Sigmoid colon (tissue), 7 donors: Measurements from ENCODE around the gene GCH1. TPM values are rescaled to one million over a fixed set of nuclear protein-coding genes. Genes with fewer than 3 reads are reported as not detected.
A peak's percentile ranks its signal among the peaks of the same experiment; 100 is the strongest.

Experiments used
- DNase-seq: peaks from one replicate; pipeline ENCODE4 v3.0.0-alpha.2; 2019
- H3K27ac ChIP-seq, 4 donors: fragments of 200-600 bp; sonication (generic); one replicate each; pipeline ENCODE4 v1.5.1; 2016 to 2019; ENCODE audit warnings: mild to moderate bottlenecking in 1 of 4
- H3K27me3 ChIP-seq, 3 donors: fragments of 200-600 bp; sonication (generic); one replicate each; pipeline ENCODE4 v1.5.1; 2019; ENCODE audit warnings: mild to moderate bottlenecking in 1 of 3
- H3K36me3 ChIP-seq, 4 donors: fragments of 200-600 bp; sonication (generic); one replicate each; pipeline ENCODE4 v1.5.1; 2016 to 2019
- H3K4me1 ChIP-seq, 4 donors: fragments of 200-600 bp; sonication (generic); one replicate each; pipeline ENCODE4 v1.5.1; 2017 to 2019
- H3K4me3 ChIP-seq, 4 donors: fragments of 200-600 bp; sonication (generic); one replicate each; pipeline ENCODE4 v1.5.1; 2017 to 2019; ENCODE audit warnings: mild to moderate bottlenecking in 2 of 4, moderate library complexity in 1 of 4
- H3K9me3 ChIP-seq, 4 donors: fragments of 200-600 bp in 3 of 4; sonication (generic) in 3 of 4; one replicate each; pipeline versions ENCODE4 v1.5.1 to v1.6.1; 2013 to 2019
- EP300 ChIP-seq, 4 donors: sonication (generic); formaldehyde crosslinking; IDR thresholded peaks; one replicate each; pipeline ENCODE4 v1.6.1; 2017; ENCODE audit warnings: antibody characterized with exemption in 4 of 4
- POLR2A ChIP-seq, 2 donors: fragments of 450-650 bp; IDR thresholded peaks; one replicate each; pipeline ENCODE4 v1.6.1; 2016; ENCODE audit warnings: antibody characterized with exemption in 2 of 2, mild to moderate bottlenecking in 2 of 2, moderate library complexity in 2 of 2
- POLR2AphosphoS5 ChIP-seq, 4 donors: sonication (generic); formaldehyde crosslinking; IDR thresholded peaks; one replicate each; pipeline ENCODE4 v1.6.1; 2017; ENCODE audit warnings: antibody characterized with exemption in 4 of 4
- WGBS, 2 donors: extraction: QIAGEN DNeasy Blood & Tissue Kit; methylation state at CpG; one replicate each; pipeline ENCODE4 v1.1.7; 2013; 5-methylcytosine and 5-hydroxymethylcytosine counted together
- intact Hi-C: fragments of 100-400 bp; cut with DNase I; formaldehyde crosslinking; loops from one replicate; pipeline ENCODE4 v1.15.1; 2023
- polyA plus RNA-seq, 3 donors: library from polyadenylated mRNA; stranded (reverse); fragments of 200-250 nt; gene quantifications; one replicate each; pipeline ENCODE4 v1.2.3, GENCODE V29; 2013
- total RNA-seq, 4 donors: library from RNA; depleted of rRNA; stranded (reverse); fragments of >200 nt; gene quantifications; one replicate each; pipeline ENCODE4 v1.1.0, GENCODE V29; 2016
- TF ChIP-seq, protein P1 (sequence below), 4 experiments: fragments of 450-650 bp in 3 of 4; fragments of 200-600 bp in 1 of 4; IDR thresholded peaks; one replicate each; pipeline ENCODE4 v1.5.1; 2016 to 2019; ENCODE audit warnings: antibody characterized with exemption in 4 of 4, mild to moderate bottlenecking in 3 of 4, moderate library complexity in 2 of 4
- donor health status: healthy with polysubstance abuse.
- donor health status: Bipolar disorder and iron deficiency.
- donor health status: healthy.

GCH1 gene
- total and polyA plus RNA-seq, 7 donors: 3.2 to 46.2 (median 8.1) TPM

DNA sequence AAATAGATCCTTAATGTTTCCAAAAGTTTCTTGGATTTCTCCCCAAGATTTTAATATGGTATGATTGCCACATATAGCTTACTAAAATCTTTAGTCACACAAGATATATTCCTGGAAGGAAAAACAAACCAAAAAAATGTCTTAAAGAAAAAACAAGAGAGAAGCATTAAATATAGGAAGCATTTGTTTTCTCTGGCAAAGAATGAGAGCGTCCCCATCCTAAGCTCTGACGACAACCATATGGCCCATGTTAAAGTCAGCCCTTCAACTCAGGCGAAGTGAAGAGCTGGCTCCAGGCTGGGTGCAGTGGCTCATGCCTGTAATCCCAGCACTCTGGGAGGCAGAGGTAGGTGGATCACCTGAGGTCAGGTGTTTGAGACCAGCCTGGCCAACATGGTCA, 35.6 kb downstream of the GCH1 start:
- no peaks in the 10 kb centered on the region for H3K27me3 ChIP-seq
- no peak overlapping the region for H3K4me3 ChIP-seq
- no peaks in the 10 kb centered on the region for H3K4me1 ChIP-seq
- H3K27ac ChIP-seq: no peak overlapping the region
- 66 to 91% methylated on average over 3 of the region's 3 CpGs for WGBS, 2 donors
- DNase-seq: no peak
- H3K9me3 ChIP-seq: no peaks in the 10 kb centered on the region
- intact Hi-C loops: no loop called here
- H3K36me3 ChIP-seq: no peaks in the 10 kb centered on the region
- no peak for TF ChIP-seq POLR2AphosphoS5 (IDR thresholded peaks at IDR 0.05)
- TF ChIP-seq EP300 (IDR thresholded peaks at IDR 0.05): no peak
- no peak for TF ChIP-seq POLR2A (IDR thresholded peaks at IDR 0.05)
- TF ChIP-seq, protein P1, sequence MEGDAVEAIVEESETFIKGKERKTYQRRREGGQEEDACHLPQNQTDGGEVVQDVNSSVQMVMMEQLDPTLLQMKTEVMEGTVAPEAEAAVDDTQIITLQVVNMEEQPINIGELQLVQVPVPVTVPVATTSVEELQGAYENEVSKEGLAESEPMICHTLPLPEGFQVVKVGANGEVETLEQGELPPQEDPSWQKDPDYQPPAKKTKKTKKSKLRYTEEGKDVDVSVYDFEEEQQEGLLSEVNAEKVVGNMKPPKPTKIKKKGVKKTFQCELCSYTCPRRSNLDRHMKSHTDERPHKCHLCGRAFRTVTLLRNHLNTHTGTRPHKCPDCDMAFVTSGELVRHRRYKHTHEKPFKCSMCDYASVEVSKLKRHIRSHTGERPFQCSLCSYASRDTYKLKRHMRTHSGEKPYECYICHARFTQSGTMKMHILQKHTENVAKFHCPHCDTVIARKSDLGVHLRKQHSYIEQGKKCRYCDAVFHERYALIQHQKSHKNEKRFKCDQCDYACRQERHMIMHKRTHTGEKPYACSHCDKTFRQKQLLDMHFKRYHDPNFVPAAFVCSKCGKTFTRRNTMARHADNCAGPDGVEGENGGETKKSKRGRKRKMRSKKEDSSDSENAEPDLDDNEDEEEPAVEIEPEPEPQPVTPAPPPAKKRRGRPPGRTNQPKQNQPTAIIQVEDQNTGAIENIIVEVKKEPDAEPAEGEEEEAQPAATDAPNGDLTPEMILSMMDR (IDR thresholded peaks at IDR 0.05): no peak

DNA sequence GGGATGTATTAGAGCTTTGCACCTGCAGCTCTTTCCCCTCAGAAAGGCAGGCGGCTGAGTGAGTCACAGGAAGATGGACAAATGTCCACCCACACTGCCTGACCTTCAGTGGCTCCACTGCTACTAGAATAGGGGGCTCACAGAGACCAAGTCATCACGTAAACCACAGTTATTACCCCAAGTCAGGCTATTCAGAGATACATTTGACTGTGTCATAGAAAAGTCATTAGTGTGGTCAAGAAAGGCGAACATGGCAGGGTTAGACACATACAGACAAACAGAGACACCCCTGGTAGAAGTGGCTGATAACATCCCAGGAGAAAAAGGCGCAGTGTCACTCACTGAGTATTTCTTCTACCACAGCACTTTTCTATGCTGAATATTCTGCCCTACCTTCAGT, 36.0 kb downstream of the GCH1 start:
- Histone ChIP-seq H3K4me3 (no peak overlapping the region), H3K36me3 (no peaks in the 10 kb centered on the region), H3K27ac (no peak overlapping the region), H3K27me3 (no peaks in the 10 kb centered on the region), H3K4me1 (no peaks in the 10 kb centered on the region), H3K9me3 (no peaks in the 10 kb centered on the region)
- DNase-seq: no peak
- WGBS, 2 donors: 91% methylated on average over 4 of the region's 4 CpGs
- TF ChIP-seq POLR2A (IDR thresholded peaks at IDR 0.05) (no peak), EP300 (IDR thresholded peaks at IDR 0.05) (no peak), POLR2AphosphoS5 (IDR thresholded peaks at IDR 0.05) (no peak)
- TF ChIP-seq, protein P1 (IDR thresholded peaks at IDR 0.05): no peak
- intact Hi-C loops: no loop called here

DNA sequence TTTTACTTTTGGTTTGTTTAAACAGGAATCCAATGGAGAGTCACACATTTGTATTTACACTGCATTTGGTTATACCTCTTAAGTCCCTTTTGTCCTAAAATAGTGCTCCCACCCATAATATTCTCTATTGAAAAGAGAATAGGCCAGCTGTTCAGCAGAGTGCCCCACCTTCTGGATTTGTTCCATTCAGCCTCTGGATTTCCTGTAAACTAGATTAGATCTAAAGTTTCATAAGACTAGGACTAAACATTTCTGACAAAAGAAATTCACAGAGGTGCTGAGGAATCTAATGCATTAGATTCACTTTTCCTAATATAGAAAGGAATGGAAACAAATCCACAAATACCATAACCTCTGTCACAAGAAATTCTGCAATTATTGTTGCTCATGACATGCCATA, 38.1 kb downstream of the GCH1 start:
- Histone ChIP-seq H3K27ac (no peak overlapping the region), H3K9me3 (no peaks in the 10 kb centered on the region), H3K4me3 (no peak overlapping the region), H3K36me3 (no peaks in the 10 kb centered on the region), H3K27me3 (no peaks in the 10 kb centered on the region), H3K4me1 (no peaks in the 10 kb centered on the region)
- intact Hi-C loops: no loop called here
- TF ChIP-seq POLR2A (IDR thresholded peaks at IDR 0.05) (no peak), EP300 (IDR thresholded peaks at IDR 0.05) (no peak), POLR2AphosphoS5 (IDR thresholded peaks at IDR 0.05) (no peak)
- TF ChIP-seq, protein P1 (IDR thresholded peaks at IDR 0.05): no peak
- DNase-seq: no peak

DNA sequence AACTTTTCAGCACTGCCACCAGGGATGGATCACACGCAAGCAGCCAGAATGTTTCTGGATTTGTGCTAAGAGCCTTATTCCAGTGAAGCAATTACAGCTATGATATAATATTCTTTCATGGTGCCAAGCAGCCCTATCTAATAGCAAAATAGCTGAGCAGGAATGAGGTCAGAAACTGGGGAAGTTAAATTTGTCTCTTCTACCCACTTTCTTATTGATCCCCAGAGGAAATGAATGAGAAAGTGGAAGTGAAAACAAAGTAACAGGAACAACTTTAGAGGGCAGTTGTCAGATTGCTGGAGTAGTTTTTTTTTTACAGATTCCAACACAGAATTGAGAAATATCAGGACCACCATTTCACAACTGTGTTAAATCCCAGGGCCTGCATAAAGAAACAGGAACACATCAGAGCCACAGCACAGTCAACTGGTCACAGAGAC, 44.8 kb downstream of the GCH1 start:
- no peaks in the 10 kb centered on the region for H3K9me3 ChIP-seq
- WGBS, 2 donors: 85 to 94% methylated on average over 1 of the region's 1 CpG
- DNase-seq: no peak
- no peak for TF ChIP-seq POLR2A (IDR thresholded peaks at IDR 0.05)
- TF ChIP-seq EP300 (IDR thresholded peaks at IDR 0.05): no peak
- TF ChIP-seq POLR2AphosphoS5 (IDR thresholded peaks at IDR 0.05): peak in 1 of 4 donors; percentile 34
- TF ChIP-seq, protein P1 (IDR thresholded peaks at IDR 0.05): no peak
- H3K36me3 ChIP-seq: no peaks in the 10 kb centered on the region
- no peaks in the 10 kb centered on the region for H3K4me1 ChIP-seq
- no peaks in the 10 kb centered on the region for H3K27me3 ChIP-seq
- intact Hi-C loops: no loop called here
- H3K27ac ChIP-seq: peak overlapping the region in 3 of 4 donors; percentile 19 to 57 (median 50)
- no peak overlapping the region for H3K4me3 ChIP-seq

DNA sequence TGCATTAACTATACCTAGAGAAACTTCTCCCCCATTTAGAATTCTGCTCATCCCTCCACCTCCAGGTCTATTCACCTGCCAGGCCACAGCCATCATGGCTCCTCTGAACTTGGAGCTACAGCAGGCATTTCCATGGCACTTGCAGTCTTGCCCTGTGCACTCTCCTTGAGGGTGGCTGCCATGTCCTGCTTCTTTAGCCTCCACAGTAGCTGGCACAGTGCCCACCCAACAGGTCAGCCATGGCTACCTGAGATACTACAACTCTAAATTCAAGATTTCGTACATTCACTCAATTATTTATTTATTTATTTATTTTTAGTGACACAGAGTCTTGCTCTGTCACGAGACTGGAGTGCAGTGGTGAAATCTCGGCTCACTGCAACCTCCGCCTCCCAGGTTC, 46.5 kb downstream of the GCH1 start:
- TF ChIP-seq POLR2AphosphoS5 (IDR thresholded peaks at IDR 0.05) (no peak), EP300 (IDR thresholded peaks at IDR 0.05) (no peak), POLR2A (IDR thresholded peaks at IDR 0.05) (no peak)
- TF ChIP-seq, protein P1 (IDR thresholded peaks at IDR 0.05): no peak
- intact Hi-C loops: no loop called here
- no peak overlapping the region for H3K27ac ChIP-seq
- H3K27me3 ChIP-seq: no peaks in the 10 kb centered on the region
- no peak for DNase-seq
- no peak overlapping the region for H3K4me3 ChIP-seq
- WGBS, 2 donors: 95 to 97% methylated on average over 4 of the region's 4 CpGs
- no peaks in the 10 kb centered on the region for H3K4me1 ChIP-seq
- no peaks in the 10 kb centered on the region for H3K9me3 ChIP-seq
- no peaks in the 10 kb centered on the region for H3K36me3 ChIP-seq
